Hematopoietic multipotent progenitor cell treated with erythropoietin and hydrocortisone succinate and interleukin-3 and kit ligand, for 8 days (in vitro differentiated cells): ENCODE data around the gene MAP3K20.
"Not testable (repeated sequence)": the region's sequence is repeated elsewhere in the genome, so short reads cannot be mapped to it uniquely, and the experiment has no call there.

ENCODE experiments used
- DNase-seq: peaks from one replicate; pipeline ENCODE4 v3.0.0-alpha.2; 2015

Gene MAP3K20

GRCh38 chr2:173238831-173239230 is 163.2 kb downstream of the MAP3K20 start:
- DNase-seq = no peak

DNA sequence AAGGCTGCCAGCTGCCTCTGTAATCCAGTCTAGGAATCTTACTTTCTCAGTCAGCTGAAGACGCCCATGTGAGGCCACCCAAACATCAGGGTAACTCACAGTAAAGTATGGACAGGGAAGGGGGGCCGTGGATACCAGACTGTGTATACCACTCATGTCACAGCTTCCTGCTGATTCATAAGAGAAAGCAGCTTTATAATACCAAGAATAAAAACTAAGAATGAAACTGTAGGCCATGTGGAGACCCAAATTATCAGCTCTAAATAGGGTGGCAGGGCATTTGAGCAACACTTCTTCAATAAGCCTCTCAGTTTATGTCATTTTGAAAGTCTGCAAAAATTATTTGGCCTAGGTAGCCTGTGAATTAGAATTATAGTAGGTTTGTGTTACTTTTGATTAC is 164.0 kb downstream of the MAP3K20 start:
- no peak for DNase-seq

GRCh38 chr2:173240083-173240482 is 164.4 kb downstream of the MAP3K20 start:
- no peak for DNase-seq

- no peak for DNase-seq
Measured at GRCh38 chr2:173241643-173242042, 166.0 kb downstream of the MAP3K20 start.

DNA sequence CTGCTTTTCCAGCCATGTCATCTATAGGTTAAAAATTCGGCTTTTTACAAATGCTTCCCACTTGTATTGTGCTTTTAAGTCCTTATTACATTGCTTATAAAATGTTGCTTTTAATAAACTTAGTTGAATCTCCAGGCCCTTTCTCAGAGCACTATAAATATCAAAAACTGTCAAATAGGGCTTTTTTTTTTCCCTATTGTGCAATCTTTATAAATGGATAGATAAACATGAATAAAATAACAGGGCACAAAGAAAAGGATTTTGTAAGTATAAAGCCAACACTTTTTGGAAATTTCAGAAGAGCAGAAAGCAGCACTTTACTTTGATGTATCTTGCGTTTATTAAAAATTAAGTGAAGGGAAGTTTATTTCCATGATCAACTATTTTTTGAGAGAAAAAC is 171.5 kb downstream of the MAP3K20 start:
- no peak for DNase-seq

DNA sequence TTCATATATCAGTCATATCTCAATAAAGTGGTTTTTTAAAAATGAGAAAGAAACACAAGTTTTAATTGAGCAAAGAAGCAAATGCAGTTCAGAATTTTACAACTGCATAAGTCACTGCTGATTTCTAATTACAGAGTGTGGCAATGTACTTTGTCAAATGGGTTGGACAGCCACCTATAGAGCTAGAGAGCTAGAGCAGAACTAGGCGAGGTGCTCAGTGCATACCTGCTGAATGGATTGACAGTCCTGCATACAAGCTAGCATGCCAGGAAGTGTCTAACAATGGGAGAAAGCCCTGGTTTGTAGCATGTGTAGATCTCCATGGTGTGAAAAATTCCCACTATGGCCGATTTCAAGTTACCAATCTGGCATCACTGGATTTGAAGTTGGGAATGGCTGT is 172.7 kb downstream of the MAP3K20 start:
- no peak for DNase-seq

DNA sequence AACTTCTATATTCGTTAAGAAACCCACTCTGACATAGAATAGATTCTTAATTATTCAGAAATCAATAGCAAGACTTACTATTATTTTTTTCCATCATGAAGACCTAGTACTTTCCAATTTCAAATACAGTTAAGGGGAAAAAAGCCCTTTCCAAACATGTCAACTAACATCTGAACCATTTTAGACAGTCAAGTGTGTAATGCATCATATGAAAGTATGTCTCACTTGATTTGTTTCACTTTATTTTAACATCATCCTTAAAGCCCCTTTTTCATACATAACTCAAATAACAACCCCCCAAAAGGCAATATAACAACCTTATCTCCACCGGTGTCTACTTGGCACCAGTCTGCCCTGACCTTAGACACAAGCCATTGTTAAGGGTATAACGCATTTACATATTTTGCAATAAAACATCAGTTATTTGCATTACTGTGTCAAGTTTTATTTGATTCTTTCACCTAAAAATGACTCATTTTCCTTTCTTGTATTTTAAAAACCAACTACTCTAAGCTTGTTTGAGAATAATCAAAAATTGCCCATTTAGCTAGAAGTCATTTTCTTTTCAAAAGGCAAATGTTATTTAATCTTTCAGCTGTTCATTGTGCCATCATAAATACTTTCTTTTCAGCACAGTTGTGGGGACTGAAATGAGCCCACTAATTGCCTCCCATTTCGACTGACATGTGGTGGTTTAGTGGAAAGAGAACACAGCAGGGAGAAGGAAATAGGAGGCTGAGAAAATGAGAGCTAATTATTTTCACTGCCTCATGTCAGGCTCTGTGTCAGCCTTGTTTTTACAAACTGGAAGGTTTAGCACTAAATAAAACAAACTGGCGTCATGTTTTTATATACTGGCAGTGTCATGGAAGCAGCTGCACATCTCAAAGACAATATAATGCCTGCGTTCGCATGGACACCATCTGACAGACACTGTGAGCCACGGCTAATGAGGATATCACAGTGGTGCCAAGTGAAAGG is 174.3 kb downstream of the MAP3K20 start:
- no peak for DNase-seq

GRCh38 chr2:173251225-173251624 is 175.6 kb downstream of the MAP3K20 start:
- no peak for DNase-seq

GRCh38 chr2:173252581-173252980 is 176.9 kb downstream of the MAP3K20 start:
- no peak for DNase-seq

DNA sequence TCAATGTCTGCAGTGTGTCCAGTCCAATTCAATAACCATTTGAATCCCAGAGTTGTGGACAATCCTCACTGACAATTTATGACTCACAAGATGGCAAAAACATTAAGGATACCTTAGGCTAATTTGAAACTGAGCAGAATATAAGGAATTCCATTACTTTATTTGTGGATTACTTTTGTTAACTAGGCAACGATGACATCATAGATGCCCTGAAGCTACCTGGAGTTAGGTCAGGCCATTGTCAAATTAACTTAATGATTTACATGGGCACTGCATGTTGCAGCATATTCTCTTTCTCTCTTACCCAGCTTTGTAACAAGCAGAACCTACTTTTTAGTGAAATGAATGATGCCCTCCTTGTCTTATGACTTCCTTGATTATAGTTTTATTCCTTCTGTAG is 179.0 kb downstream of the MAP3K20 start:
- no peak for DNase-seq

- no peak for DNase-seq
Measured at GRCh38 chr2:173258701-173259100, 183.1 kb downstream of the MAP3K20 start.

- DNase-seq = not testable (repeated sequence)
Measured at GRCh38 chr2:173262356-173262755, 186.7 kb downstream of the MAP3K20 start.

DNA sequence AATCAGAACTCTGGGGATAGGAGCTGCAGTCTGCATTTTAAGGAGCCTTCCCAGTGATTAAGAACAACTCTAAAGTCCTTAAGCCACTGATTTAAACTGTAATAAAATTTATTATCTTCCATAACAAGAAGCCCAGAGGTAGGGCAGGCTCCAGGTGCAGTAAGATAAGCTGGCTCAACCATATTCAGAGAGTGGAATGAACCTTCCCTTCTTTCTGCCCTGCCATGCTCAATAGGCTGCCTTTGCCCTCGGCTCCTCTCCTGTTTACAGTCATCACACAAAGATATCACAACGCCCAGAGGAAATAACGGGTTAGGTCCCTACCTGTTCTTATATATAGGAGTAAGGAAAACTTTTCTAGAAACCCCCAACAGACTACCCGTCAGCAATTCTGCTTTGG is 188.5 kb downstream of the MAP3K20 start:
- no peak for DNase-seq

GRCh38 chr2:173264603-173265366 is 189.1 kb downstream of the MAP3K20 start:
- DNase-seq = peak; percentile 34

- DNase-seq = no peak
Measured at GRCh38 chr2:173271135-173271534, 195.5 kb downstream of the MAP3K20 start.

DNA sequence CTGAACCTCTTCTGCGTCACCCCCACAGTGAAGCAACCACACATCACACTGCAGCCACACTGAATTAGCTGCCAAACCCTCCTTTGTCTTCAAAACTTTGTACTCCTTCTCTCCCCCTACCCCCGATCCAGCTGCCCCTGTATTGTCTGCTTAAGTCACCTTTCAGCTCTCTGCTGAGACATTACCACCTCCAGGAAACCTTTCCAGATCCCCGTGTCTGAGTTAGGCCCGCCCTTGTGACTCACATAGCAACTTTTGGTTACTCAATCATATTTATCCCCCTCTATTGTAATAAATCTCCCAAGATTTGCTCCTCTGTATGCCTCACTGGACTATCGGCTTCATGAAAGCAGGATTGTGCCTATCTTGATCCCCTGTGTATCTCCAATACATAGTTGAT is 196.2 kb downstream of the MAP3K20 start:
- no peak for DNase-seq

DNA sequence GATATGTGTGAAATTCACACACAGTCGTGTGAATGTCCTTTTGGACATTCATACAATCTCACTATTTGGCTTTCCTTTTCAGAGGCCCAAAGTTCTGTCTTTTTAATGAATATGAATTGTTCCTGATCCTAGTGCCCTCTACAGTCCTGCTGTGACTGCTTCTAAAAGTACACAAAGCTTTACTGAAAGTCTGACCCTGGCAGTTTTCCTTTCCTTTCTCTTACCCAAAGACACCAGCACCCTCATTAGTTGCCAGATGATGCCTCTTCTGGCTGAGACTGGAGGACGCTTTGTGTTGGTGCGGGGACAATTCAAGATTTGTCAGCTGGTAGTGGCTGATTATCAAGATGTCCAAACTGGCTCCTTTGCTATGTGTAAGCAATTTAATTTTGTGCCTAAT is 197.2 kb downstream of the MAP3K20 start:
- DNase-seq = no peak

DNA sequence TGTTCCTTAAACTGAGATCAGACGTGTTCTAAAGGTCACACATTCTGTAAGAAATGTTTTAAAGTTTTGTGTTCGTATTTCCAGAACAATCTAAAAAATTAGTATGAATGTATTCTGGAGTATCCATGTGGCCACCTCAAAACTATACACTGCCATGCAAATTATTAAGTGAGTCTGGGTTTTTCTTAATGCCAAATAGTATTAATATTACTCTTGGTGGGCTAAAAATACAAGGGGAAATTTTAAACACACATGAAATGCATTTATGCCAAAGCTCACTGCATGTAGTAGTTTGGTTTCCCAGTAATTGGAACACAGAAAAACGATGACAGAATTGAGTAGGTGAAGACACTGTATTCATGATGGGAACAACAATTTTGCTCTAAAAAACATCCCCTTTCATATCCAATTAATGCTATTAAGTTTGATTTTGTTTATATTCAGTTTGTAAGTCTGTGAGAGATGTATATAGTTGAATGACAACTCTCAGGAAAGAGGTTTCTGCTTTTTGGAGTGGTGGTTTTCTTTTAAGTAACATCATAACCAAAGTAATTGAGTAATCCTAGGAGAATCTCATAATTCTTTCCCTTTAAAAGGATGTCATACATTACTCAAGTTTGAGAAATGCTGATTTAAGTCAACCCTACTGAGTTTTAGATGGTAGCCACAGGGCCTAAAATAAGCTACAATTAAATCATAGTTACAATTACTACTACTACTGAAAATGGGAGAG is 203.3 kb downstream of the MAP3K20 start:
- no peak for DNase-seq

GRCh38 chr2:173279527-173279868 is 203.9 kb downstream of the MAP3K20 start:
- DNase-seq = no peak

- no peak for DNase-seq
Measured at GRCh38 chr2:173280853-173281252, 205.2 kb downstream of the MAP3K20 start.

- DNase-seq = not testable (repeated sequence)
Measured at GRCh38 chr2:173281898-173282297, 206.3 kb downstream of the MAP3K20 start.

GRCh38 chr2:173282795-173283545 is 207.3 kb downstream of the MAP3K20 start:
- no peak for DNase-seq
